Activated CD4-positive, alpha-beta T cell treated with anti-CD3 and anti-CD28 coated beads, Interleukin-2, amount 10 ng/mL, durations not matched to agents 24 days and 14 days (primary cell): ENCODE measurements around the gene TNNT1. TPM values are rescaled to one million over a fixed set of nuclear protein-coding genes. Genes with fewer than 3 reads are reported as not detected.

Source experiments
- DNase-seq: peaks from one replicate; pipeline ENCODE4 v3.0.0; 2022
- H3K27ac Mint-ChIP-seq: one replicate; pipeline ENCODE4 v1.8.0; 2022; ENCODE audit warnings: mild to moderate bottlenecking, mixed read lengths
- H3K27me3 Mint-ChIP-seq: one replicate; pipeline ENCODE4 v1.8.0; 2022; ENCODE audit warnings: mixed read lengths
- H3K36me3 Mint-ChIP-seq: one replicate; pipeline ENCODE4 v1.8.0; 2022; ENCODE audit warnings: low read depth, mild to moderate bottlenecking, mixed read lengths
- H3K4me1 Mint-ChIP-seq: one replicate; pipeline ENCODE4 v1.8.0; 2021; ENCODE audit warnings: mixed read lengths
- H3K4me3 Mint-ChIP-seq: one replicate; pipeline ENCODE4 v1.8.0; 2022; ENCODE audit warnings: mild to moderate bottlenecking, moderate library complexity, mixed read lengths
- H3K9me3 Mint-ChIP-seq: one replicate; pipeline ENCODE4 v1.8.0; 2021; ENCODE audit warnings: mixed read lengths
- intact Hi-C: fragments of 100-400 bp; cut with micrococcal nuclease; formaldehyde crosslinking; loops from one replicate; pipeline ENCODE4 v1.15.1; 2023
- total RNA-seq: library from RNA; stranded (reverse); gene quantifications from 2 replicates; pipeline ENCODE4 v1.2.3, GENCODE V29; 2022

Gene TNNT1
- total RNA-seq, 1 donor from 2014 or later: 0.51 TPM

GRCh38 chr19:55089342-55089944 lies 59.6 kb downstream of the TNNT1 start:
- no peak for DNase-seq

GRCh38 chr19:55088543-55089341 lies 60.3 kb downstream of the TNNT1 start:
- peak; percentile 94 for DNase-seq
- Mint-ChIP-seq H3K4me1 (peaks cover 20% of the 10 kb centered on the region), H3K9me3 (no peaks in the 10 kb centered on the region), H3K27me3 (peaks cover 37% of the 10 kb centered on the region), H3K4me3 (peak overlapping the region; percentile 68), H3K36me3 (peaks cover 25% of the 10 kb centered on the region), H3K27ac (peak overlapping the region; percentile 36)
- intact Hi-C loops: no loop called here

More at GRCh38 chr19:55089342-55089944, 59.6 kb downstream of the TNNT1 start:
- intact Hi-C loops: no loop called here
- peaks cover 25% of the 10 kb centered on the region for H3K36me3 Mint-ChIP-seq
- peaks cover 31% of the 10 kb centered on the region for H3K27me3 Mint-ChIP-seq
- H3K27ac Mint-ChIP-seq: peak overlapping the region; percentile 6
- peaks cover 20% of the 10 kb centered on the region for H3K4me1 Mint-ChIP-seq
- no peak overlapping the region for H3K4me3 Mint-ChIP-seq
- no peaks in the 10 kb centered on the region for H3K9me3 Mint-ChIP-seq

- DNase-seq: no peak
- intact Hi-C loops: no loop called here
- H3K36me3 Mint-ChIP-seq: peaks cover 25% of the 10 kb centered on the region
- H3K27ac Mint-ChIP-seq: peak overlapping the region; percentile 36
- peaks cover 20% of the 10 kb centered on the region for H3K4me1 Mint-ChIP-seq
- H3K9me3 Mint-ChIP-seq: no peaks in the 10 kb centered on the region
- H3K4me3 Mint-ChIP-seq: peak overlapping the region; percentile 68
- H3K27me3 Mint-ChIP-seq: peaks cover 41% of the 10 kb centered on the region
These were observed 61.0 kb downstream of the TNNT1 start for GRCh38 chr19:55088021-55088451.

- Mint-ChIP-seq H3K4me1 (peaks cover 21% of the 10 kb centered on the region), H3K9me3 (no peaks in the 10 kb centered on the region), H3K36me3 (peaks cover 25% of the 10 kb centered on the region), H3K4me3 (peak overlapping the region; percentile 60), H3K27ac (no peak overlapping the region), H3K27me3 (peaks cover 46% of the 10 kb centered on the region)
- no peak for DNase-seq
- intact Hi-C loops: no loop called here
These were observed 61.5 kb downstream of the TNNT1 start for GRCh38 chr19:55087542-55087901.

GRCh38 chr19:55086730-55087541 lies 62.1 kb downstream of the TNNT1 start:
- Mint-ChIP-seq H3K27ac (no peak overlapping the region), H3K27me3 (peaks cover 50% of the 10 kb centered on the region), H3K4me1 (peaks cover 24% of the 10 kb centered on the region), H3K36me3 (peaks cover 25% of the 10 kb centered on the region), H3K9me3 (no peaks in the 10 kb centered on the region), H3K4me3 (peak overlapping the region; percentile 60)
- intact Hi-C loops: no loop called here
- DNase-seq: peak; percentile 84

- Mint-ChIP-seq H3K9me3 (no peaks in the 10 kb centered on the region), H3K4me3 (no peak overlapping the region), H3K27me3 (peaks cover 52% of the 10 kb centered on the region), H3K4me1 (peaks cover 24% of the 10 kb centered on the region), H3K27ac (no peak overlapping the region), H3K36me3 (peaks cover 25% of the 10 kb centered on the region)
- intact Hi-C loops: no loop called here
- no peak for DNase-seq
These were observed 62.9 kb downstream of the TNNT1 start for GRCh38 chr19:55085923-55086715.

GRCh38 chr19:55084416-55084815 lies 64.6 kb downstream of the TNNT1 start:
- Mint-ChIP-seq H3K27ac (no peak overlapping the region), H3K9me3 (no peaks in the 10 kb centered on the region), H3K4me3 (peak overlapping the region; percentile 14), H3K27me3 (peaks cover 52% of the 10 kb centered on the region), H3K4me1 (peaks cover 34% of the 10 kb centered on the region), H3K36me3 (peaks cover 21% of the 10 kb centered on the region)
- DNase-seq: no peak
- intact Hi-C loops: loop anchor here (5.0 kb wide), 1 partner anchor 78 kb away; no protein-coding TSS in a partner anchor

- DNase-seq: no peak
- Mint-ChIP-seq H3K27ac (no peak overlapping the region), H3K4me3 (no peak overlapping the region), H3K36me3 (peaks cover 12% of the 10 kb centered on the region), H3K4me1 (peaks cover 25% of the 10 kb centered on the region), H3K9me3 (no peaks in the 10 kb centered on the region), H3K27me3 (peaks cover 45% of the 10 kb centered on the region)
- intact Hi-C loops: loop anchor here (5.0 kb wide), 1 partner anchor 79 kb away; no protein-coding TSS in a partner anchor
These were observed 65.8 kb downstream of the TNNT1 start for GRCh38 chr19:55083004-55083850.

Other genes with a start within 250 kb of the TNNT1 start
- not detected in 2 replicates for gene NCR1, start 243.1 kb downstream of the TNNT1 start, total RNA-seq
- gene NLRP7, start 201.7 kb downstream of the TNNT1 start, total RNA-seq: not detected in 2 replicates
- gene NLRP2, start 182.8 kb downstream of the TNNT1 start, total RNA-seq: 14.2 and 17.9 TPM in 2 replicates
- 0.17 and 0.42 TPM in 2 replicates for gene GP6, start 110.9 kb downstream of the TNNT1 start, total RNA-seq
- gene RDH13, start 86.1 kb downstream of the TNNT1 start, total RNA-seq: 21.7 and 23.2 TPM in 2 replicates
- gene EPS8L1, start 73.3 kb downstream of the TNNT1 start, total RNA-seq: 3.7 and 3.9 TPM in 2 replicates
- 103 and 104 TPM in 2 replicates for gene PPP1R12C, start 31.6 kb downstream of the TNNT1 start, total RNA-seq
- not detected in 2 replicates for gene TNNI3, start 8.5 kb upstream of the TNNT1 start, total RNA-seq
- not detected in 2 replicates for gene DNAAF3, start 17.4 kb upstream of the TNNT1 start, total RNA-seq
- not detected in 2 replicates for gene SYT5, start 31.1 kb upstream of the TNNT1 start, total RNA-seq
- gene PTPRH, start 60.3 kb upstream of the TNNT1 start, total RNA-seq: not detected in 2 replicates
- 6.8 and 7.7 TPM in 2 replicates for gene TMEM86B, start 79.6 kb upstream of the TNNT1 start, total RNA-seq
- 196 and 216 TPM in 2 replicates for gene PPP6R1, start 109.8 kb upstream of the TNNT1 start, total RNA-seq
- gene HSPBP1, start 130.9 kb upstream of the TNNT1 start, total RNA-seq: 63.9 and 68.3 TPM in 2 replicates
- gene BRSK1, start 134.8 kb upstream of the TNNT1 start, total RNA-seq: 5.9 and 7.9 TPM in 2 replicates
- gene TMEM150B, start 176.1 kb upstream of the TNNT1 start, total RNA-seq: 0.28 and 0.69 TPM in 2 replicates
- 31.3 and 32.2 TPM in 2 replicates for gene KMT5C, start 190.7 kb upstream of the TNNT1 start, total RNA-seq
- gene COX6B2, start 205.5 kb upstream of the TNNT1 start, total RNA-seq: 0.26 TPM in 1 of 2 replicates, not detected in the other
- not detected in 2 replicates for gene GARIN5B, start 214.1 kb upstream of the TNNT1 start, total RNA-seq
- 0.21 TPM in 1 of 2 replicates, not detected in the other for gene IL11, start 221.3 kb upstream of the TNNT1 start, total RNA-seq
- not detected in 2 replicates for gene TMEM190, start 227.6 kb upstream of the TNNT1 start, total RNA-seq
- gene TMEM238, start 235.1 kb upstream of the TNNT1 start, total RNA-seq: 9.7 and 11.3 TPM in 2 replicates
- 1,992 and 2,022 TPM in 2 replicates for gene RPL28, start 236.7 kb upstream of the TNNT1 start, total RNA-seq